Measurements from ENCODE around the gene PTPN7.

PTPN7 gene

DNA sequence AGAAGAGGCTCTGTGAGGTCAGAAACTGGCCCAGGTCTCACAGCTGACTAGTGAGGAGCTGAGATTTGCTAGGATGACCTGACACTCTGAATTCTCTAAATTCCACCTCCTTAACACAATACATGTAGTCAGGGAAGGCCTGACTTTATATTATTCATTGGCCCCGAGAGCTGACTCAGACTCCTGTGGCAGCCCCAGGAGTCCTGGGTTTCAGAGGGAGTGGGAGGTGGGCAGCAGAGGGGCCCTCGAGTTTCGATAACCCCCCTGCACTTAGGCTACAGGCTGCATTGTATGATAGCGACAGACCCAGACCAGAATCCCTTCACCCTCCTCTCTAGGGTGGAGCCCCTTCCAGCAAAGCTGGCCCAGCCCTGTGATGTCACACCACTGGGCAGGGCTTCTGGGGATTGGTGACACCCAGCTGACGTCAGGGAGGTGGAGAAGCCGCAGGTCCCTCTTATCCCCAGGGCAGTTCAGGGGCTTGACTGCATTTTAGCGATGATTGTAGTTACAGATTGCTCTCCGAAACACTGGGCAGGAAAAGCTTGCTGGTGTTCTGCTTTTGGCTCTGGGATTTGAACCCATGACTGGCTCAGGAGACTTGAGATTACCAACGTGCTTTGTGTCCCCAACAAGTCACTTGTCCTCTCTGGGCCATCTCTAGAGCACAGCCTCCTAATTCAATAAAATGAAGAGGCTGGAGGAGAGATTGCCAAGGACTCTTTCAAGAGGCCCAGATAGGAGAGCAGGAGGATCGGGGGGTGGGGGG, 54.6 kb downstream of the PTPN7 start:
- Histone ChIP-seq H3K79me2 (ENCODE audit: insufficient read depth, low read length) (no peaks in the 10 kb centered on the region), H3K36me3 (ENCODE audit: insufficient read depth, low read length) (no peaks in the 10 kb centered on the region), H3K4me2 (ENCODE audit: low read length) (no peak overlapping the region), H3K9me3 (ENCODE audit: low read length) (no peaks in the 10 kb centered on the region), H4K20me1 (ENCODE audit: insufficient read depth, low read length) (no peaks in the 10 kb centered on the region), H3K4me3 (ENCODE audit: low read depth, low read length, poor library complexity, severe bottlenecking) (no peak overlapping the region), H3K9ac (ENCODE audit: low read length) (no peak overlapping the region), H3K9me2 (ENCODE audit: low read depth, low read length) (no peaks in the 10 kb centered on the region), H2AFZ (ENCODE audit: low read length) (no peak overlapping the region), H3K27me3 (ENCODE audit: insufficient read depth, low read length) (peaks cover 3% of the 10 kb centered on the region; the same call in 1 of the 2 replicates), H3K4me1 (ENCODE audit: insufficient read depth, low read length, severe bottlenecking) (no peaks in the 10 kb centered on the region), H3K27ac (ENCODE audit: low read depth, low read length, poor library complexity, severe bottlenecking) (no peak overlapping the region), H3F3A (ENCODE audit: insufficient read depth, low read length) (no peaks in the 10 kb centered on the region)
- no peak for TF ChIP-seq EZH2 (IDR thresholded peaks at IDR 0.05; ENCODE audit: borderline replicate concordance, low read length)
- TF ChIP-seq, protein P1, sequence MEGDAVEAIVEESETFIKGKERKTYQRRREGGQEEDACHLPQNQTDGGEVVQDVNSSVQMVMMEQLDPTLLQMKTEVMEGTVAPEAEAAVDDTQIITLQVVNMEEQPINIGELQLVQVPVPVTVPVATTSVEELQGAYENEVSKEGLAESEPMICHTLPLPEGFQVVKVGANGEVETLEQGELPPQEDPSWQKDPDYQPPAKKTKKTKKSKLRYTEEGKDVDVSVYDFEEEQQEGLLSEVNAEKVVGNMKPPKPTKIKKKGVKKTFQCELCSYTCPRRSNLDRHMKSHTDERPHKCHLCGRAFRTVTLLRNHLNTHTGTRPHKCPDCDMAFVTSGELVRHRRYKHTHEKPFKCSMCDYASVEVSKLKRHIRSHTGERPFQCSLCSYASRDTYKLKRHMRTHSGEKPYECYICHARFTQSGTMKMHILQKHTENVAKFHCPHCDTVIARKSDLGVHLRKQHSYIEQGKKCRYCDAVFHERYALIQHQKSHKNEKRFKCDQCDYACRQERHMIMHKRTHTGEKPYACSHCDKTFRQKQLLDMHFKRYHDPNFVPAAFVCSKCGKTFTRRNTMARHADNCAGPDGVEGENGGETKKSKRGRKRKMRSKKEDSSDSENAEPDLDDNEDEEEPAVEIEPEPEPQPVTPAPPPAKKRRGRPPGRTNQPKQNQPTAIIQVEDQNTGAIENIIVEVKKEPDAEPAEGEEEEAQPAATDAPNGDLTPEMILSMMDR (IDR thresholded peaks at IDR 0.05; ENCODE audit: low read length), result no peak

DNA sequence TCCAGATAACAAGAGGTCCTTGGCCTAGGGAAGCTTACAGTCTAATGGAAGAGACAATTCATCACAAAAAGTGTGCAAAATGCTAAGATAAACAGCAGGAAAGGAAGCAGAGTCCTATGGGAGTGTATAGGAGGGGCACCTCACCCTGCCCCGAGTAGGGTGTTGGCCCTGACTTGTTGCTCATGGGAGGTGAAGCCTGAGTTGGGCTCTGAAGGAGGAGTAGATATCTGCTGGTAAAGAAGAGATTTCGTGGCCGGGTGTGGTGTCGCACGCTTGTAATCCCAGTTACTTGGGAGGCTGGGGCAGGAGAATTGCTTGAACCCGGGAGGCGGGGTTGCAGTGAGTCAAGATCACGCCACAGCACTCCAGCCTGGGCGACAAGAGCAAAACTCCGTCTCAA, 56.3 kb downstream of the PTPN7 start:
- Histone ChIP-seq H3F3A (ENCODE audit: insufficient read depth, low read length) (no peaks in the 10 kb centered on the region), H3K36me3 (ENCODE audit: insufficient read depth, low read length) (no peaks in the 10 kb centered on the region), H3K79me2 (ENCODE audit: insufficient read depth, low read length) (no peaks in the 10 kb centered on the region), H3K27me3 (ENCODE audit: insufficient read depth, low read length) (peaks cover 3% of the 10 kb centered on the region; the same call in 1 of the 2 replicates), H3K4me3 (ENCODE audit: low read depth, low read length, poor library complexity, severe bottlenecking) (no peak overlapping the region), H2AFZ (ENCODE audit: low read length) (no peak overlapping the region), H3K4me2 (ENCODE audit: low read length) (no peak overlapping the region), H4K20me1 (ENCODE audit: insufficient read depth, low read length) (no peaks in the 10 kb centered on the region), H3K4me1 (ENCODE audit: insufficient read depth, low read length, severe bottlenecking) (no peaks in the 10 kb centered on the region), H3K9me2 (ENCODE audit: low read depth, low read length) (no peaks in the 10 kb centered on the region), H3K27ac (ENCODE audit: low read depth, low read length, poor library complexity, severe bottlenecking) (no peak overlapping the region), H3K9ac (ENCODE audit: low read length) (no peak overlapping the region), H3K9me3 (ENCODE audit: low read length) (no peaks in the 10 kb centered on the region)
- TF ChIP-seq EZH2 (IDR thresholded peaks at IDR 0.05; ENCODE audit: borderline replicate concordance, low read length), result no peak
- TF ChIP-seq, protein P1 (IDR thresholded peaks at IDR 0.05; ENCODE audit: low read length), result no peak

DNA sequence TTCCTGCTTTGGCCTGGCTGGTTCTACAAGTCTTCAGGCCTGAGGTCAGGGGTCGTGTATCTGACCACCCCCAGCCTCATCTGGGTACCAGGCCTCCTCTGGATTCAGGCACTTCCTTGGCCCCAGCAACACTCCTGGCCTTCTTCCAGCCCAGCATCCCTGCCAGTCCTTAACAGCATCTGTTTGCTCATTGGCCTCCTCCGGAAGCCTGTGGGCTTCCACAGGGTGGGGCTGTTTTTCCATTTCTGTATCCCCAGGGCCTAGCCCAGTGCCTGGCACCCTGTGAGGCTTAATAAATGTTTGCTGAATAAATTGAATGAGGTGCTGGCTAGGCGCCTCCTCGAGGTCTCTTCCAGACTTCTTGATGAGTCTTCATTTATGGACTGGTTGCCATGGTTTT, 59.2 kb downstream of the PTPN7 start:
- no peak overlapping the region for H3K9ac ChIP-seq (ENCODE audit: low read length)
- H3K79me2 ChIP-seq (ENCODE audit: insufficient read depth, low read length), result no peaks in the 10 kb centered on the region
- no peak overlapping the region for H3K27ac ChIP-seq (ENCODE audit: low read depth, low read length, poor library complexity, severe bottlenecking)
- H3K9me2 ChIP-seq (ENCODE audit: low read depth, low read length), result no peaks in the 10 kb centered on the region
- no peaks in the 10 kb centered on the region for H3F3A ChIP-seq (ENCODE audit: insufficient read depth, low read length)
- no peak overlapping the region for H3K4me2 ChIP-seq (ENCODE audit: low read length)
- H3K9me3 ChIP-seq (ENCODE audit: low read length), result no peaks in the 10 kb centered on the region
- H3K4me1 ChIP-seq (ENCODE audit: insufficient read depth, low read length, severe bottlenecking), result no peaks in the 10 kb centered on the region
- no peaks in the 10 kb centered on the region for H4K20me1 ChIP-seq (ENCODE audit: insufficient read depth, low read length)
- no peak for TF ChIP-seq EZH2 (IDR thresholded peaks at IDR 0.05; ENCODE audit: borderline replicate concordance, low read length)
- TF ChIP-seq, protein P1 (IDR thresholded peaks at IDR 0.05; ENCODE audit: low read length), result no peak
- H2AFZ ChIP-seq (ENCODE audit: low read length), result no peak overlapping the region
- no peak overlapping the region for H3K4me3 ChIP-seq (ENCODE audit: low read depth, low read length, poor library complexity, severe bottlenecking)
- no peaks in the 10 kb centered on the region for H3K36me3 ChIP-seq (ENCODE audit: insufficient read depth, low read length)
- peaks cover 3% of the 10 kb centered on the region; the same call in 1 of the 2 replicates for H3K27me3 ChIP-seq (ENCODE audit: insufficient read depth, low read length)
